HEK293 (cell line): ENCODE data around the gene MYO1C.
A peak's percentile ranks its signal among the peaks of the same experiment; 100 is the strongest.

Experiments
- KLF1 ChIP-seq: fragments of 450-650 bp; formaldehyde crosslinking; IDR thresholded peaks from 2 replicates; pipeline ENCODE4 v1.5.1; 2016; ENCODE audit warnings: missing biosample characterization, missing genetic modification characterization
- KLF7 ChIP-seq: fragments of 450-650 bp; formaldehyde crosslinking; IDR thresholded peaks from 2 replicates; pipeline ENCODE4 v1.5.1; 2016; ENCODE audit warnings: missing biosample characterization, missing genetic modification characterization, borderline replicate concordance
- SCRT1 ChIP-seq: fragments of 450-650 bp; formaldehyde crosslinking; IDR thresholded peaks from 2 replicates; pipeline ENCODE4 v1.5.1; 2016; ENCODE audit warnings: missing biosample characterization, missing genetic modification characterization, borderline replicate concordance
- ZBTB8A ChIP-seq: fragments of 450-650 bp; formaldehyde crosslinking; IDR thresholded peaks from 2 replicates; pipeline ENCODE4 v1.5.1; 2016; ENCODE audit warnings: missing biosample characterization, missing genetic modification characterization
- ZEB2 ChIP-seq: fragments of 450-650 bp; formaldehyde crosslinking; IDR thresholded peaks from 2 replicates; pipeline ENCODE4 v1.5.1; 2016; ENCODE audit warnings: missing biosample characterization, missing genetic modification characterization
- ZFP37 ChIP-seq: fragments of 450-650 bp; formaldehyde crosslinking; IDR thresholded peaks from 2 replicates; pipeline ENCODE4 v1.5.1; 2016; ENCODE audit warnings: missing biosample characterization, missing genetic modification characterization
- ZFP69B ChIP-seq: fragments of 450-650 bp; formaldehyde crosslinking; IDR thresholded peaks from 2 replicates; pipeline ENCODE4 v1.5.1; 2016; ENCODE audit warnings: missing biosample characterization, missing genetic modification characterization
- ZNF133 ChIP-seq: fragments of 450-650 bp; formaldehyde crosslinking; IDR thresholded peaks from 2 replicates; pipeline ENCODE4 v1.5.1; 2016; ENCODE audit warnings: missing biosample characterization, missing genetic modification characterization
- ZNF138 ChIP-seq: fragments of 450-650 bp; formaldehyde crosslinking; IDR thresholded peaks from 2 replicates; pipeline ENCODE4 v1.5.1; 2016; ENCODE audit warnings: missing biosample characterization, missing genetic modification characterization, borderline replicate concordance
- ZNF184 ChIP-seq: fragments of 450-650 bp; IDR thresholded peaks from 2 replicates; pipeline ENCODE4 v1.5.1; 2018; ENCODE audit warnings: missing biosample characterization, mild to moderate bottlenecking, missing genetic modification characterization
- ZNF202 ChIP-seq: fragments of 450-650 bp; formaldehyde crosslinking; IDR thresholded peaks from 2 replicates; pipeline ENCODE4 v1.5.1; 2016; ENCODE audit warnings: missing biosample characterization, missing genetic modification characterization, borderline replicate concordance
- ZNF211 ChIP-seq: fragments of 450-650 bp; formaldehyde crosslinking; IDR thresholded peaks from 2 replicates; pipeline ENCODE4 v1.5.1; 2016; ENCODE audit warnings: low read depth, missing biosample characterization, missing genetic modification characterization
- ZNF366 ChIP-seq: fragments of 450-650 bp; formaldehyde crosslinking; conservative IDR thresholded peaks from 2 replicates; pipeline ENCODE4 v1.5.1; 2016; ENCODE audit warnings: missing biosample characterization, missing genetic modification characterization
- ZNF37A ChIP-seq: fragments of 450-650 bp; IDR thresholded peaks from 2 replicates; pipeline ENCODE4 v1.5.1; 2018; ENCODE audit warnings: missing biosample characterization, missing genetic modification characterization
- ZNF510 ChIP-seq: fragments of 450-650 bp; formaldehyde crosslinking; IDR thresholded peaks from 2 replicates; pipeline ENCODE4 v1.5.1; 2018; ENCODE audit warnings: mild to moderate bottlenecking, missing genetic modification characterization, missing biosample characterization; ENCODE audit not compliant: insufficient replicate concordance
- ZNF514 ChIP-seq: fragments of 450-650 bp; formaldehyde crosslinking; IDR thresholded peaks from 2 replicates; pipeline ENCODE4 v1.5.1; 2016; ENCODE audit warnings: missing biosample characterization, missing genetic modification characterization
- ZNF610 ChIP-seq: fragments of 450-650 bp; formaldehyde crosslinking; IDR thresholded peaks from 2 replicates; pipeline ENCODE4 v1.5.1; 2016; ENCODE audit warnings: missing biosample characterization, missing genetic modification characterization, borderline replicate concordance
- ZNF626 ChIP-seq: fragments of 450-650 bp; sonication (Bioruptor Pico); formaldehyde crosslinking; IDR thresholded peaks from 2 replicates; pipeline ENCODE4 v1.5.1; 2018; ENCODE audit warnings: missing biosample characterization, missing genetic modification characterization, inconsistent platforms
- ZNF837 ChIP-seq: fragments of 450-650 bp; formaldehyde crosslinking; IDR thresholded peaks from 2 replicates; pipeline ENCODE4 v1.5.1; 2016; ENCODE audit warnings: missing biosample characterization, missing genetic modification characterization
- TF ChIP-seq, protein P1 (sequence below): fragments of 450-650 bp; formaldehyde crosslinking; conservative IDR thresholded peaks from 2 replicates; pipeline ENCODE4 v1.5.1; 2016; ENCODE audit warnings: low read depth, missing biosample characterization, missing genetic modification characterization
- TF ChIP-seq, protein P2 (sequence below): fragments of 450-650 bp; formaldehyde crosslinking; IDR thresholded peaks from 2 replicates; pipeline ENCODE4 v1.5.1; 2016; ENCODE audit warnings: missing biosample characterization, missing genetic modification characterization
- TF ChIP-seq, protein P3 (sequence below): fragments of 450-650 bp; formaldehyde crosslinking; optimal IDR thresholded peaks from 2 replicates; pipeline ENCODE3; 2016; ENCODE audit warnings: missing biosample characterization, mild to moderate bottlenecking, missing genetic modification characterization
- TF ChIP-seq, protein P4 (sequence below): fragments of 450-650 bp; formaldehyde crosslinking; IDR thresholded peaks from 2 replicates; pipeline ENCODE4 v1.5.1; 2016; ENCODE audit warnings: missing biosample characterization, missing genetic modification characterization
- TF ChIP-seq, protein P5 (sequence below): fragments of 450-650 bp; formaldehyde crosslinking; IDR thresholded peaks from 2 replicates; pipeline ENCODE4 v1.5.1; 2016; ENCODE audit warnings: missing biosample characterization, missing genetic modification characterization

MYO1C gene

DNA sequence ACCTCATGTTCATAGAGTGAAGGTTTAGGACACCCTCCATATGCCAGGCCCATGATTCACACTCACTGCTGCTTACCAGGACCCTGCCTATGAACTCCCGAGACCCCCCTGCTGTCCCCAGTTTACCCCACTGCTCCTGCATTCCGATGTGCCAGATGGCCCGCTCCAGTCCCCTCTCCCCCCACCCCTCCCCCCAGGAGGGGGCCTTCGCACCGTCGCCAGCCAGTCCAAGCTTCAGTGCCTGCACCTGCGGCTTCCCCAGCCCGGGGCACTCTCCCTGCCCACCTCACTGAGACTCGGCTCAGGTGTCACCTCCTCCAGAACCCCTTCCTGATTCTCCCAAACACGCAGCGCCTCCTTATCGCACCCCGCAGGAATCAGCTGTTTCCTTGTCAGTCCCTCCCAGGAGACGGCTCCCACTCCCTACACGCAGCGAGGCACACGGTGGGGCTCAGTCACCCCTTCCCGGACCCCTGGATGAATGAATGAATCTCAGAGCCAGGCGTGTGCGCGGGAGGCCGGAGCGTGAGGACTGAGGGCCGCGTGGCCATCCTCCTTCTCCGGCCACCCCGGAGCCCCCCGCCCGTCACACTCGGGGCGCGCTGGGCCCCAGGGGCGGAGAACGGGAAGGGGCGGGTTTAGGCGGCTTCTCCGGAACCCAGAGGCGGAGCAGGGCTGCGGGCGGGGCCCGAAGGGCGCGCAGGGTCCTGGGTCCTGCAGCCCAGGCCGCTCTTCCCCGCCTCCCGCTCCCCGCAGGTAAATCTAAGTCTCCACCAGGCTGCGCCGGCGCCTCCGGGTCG, 1.6 kb downstream of the MYO1C start (continued):
- TF ChIP-seq, protein P1, sequence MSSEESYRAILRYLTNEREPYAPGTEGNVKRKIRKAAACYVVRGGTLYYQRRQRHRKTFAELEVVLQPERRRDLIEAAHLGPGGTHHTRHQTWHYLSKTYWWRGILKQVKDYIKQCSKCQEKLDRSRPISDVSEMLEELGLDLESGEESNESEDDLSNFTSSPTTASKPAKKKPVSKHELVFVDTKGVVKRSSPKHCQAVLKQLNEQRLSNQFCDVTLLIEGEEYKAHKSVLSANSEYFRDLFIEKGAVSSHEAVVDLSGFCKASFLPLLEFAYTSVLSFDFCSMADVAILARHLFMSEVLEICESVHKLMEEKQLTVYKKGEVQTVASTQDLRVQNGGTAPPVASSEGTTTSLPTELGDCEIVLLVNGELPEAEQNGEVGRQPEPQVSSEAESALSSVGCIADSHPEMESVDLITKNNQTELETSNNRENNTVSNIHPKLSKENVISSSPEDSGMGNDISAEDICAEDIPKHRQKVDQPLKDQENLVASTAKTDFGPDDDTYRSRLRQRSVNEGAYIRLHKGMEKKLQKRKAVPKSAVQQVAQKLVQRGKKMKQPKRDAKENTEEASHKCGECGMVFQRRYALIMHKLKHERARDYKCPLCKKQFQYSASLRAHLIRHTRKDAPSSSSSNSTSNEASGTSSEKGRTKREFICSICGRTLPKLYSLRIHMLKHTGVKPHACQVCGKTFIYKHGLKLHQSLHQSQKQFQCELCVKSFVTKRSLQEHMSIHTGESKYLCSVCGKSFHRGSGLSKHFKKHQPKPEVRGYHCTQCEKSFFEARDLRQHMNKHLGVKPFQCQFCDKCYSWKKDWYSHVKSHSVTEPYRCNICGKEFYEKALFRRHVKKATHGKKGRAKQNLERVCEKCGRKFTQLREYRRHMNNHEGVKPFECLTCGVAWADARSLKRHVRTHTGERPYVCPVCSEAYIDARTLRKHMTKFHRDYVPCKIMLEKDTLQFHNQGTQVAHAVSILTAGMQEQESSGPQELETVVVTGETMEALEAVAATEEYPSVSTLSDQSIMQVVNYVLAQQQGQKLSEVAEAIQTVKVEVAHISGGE (tag by site-specific recombination) = peak; percentile 53
- TF ChIP-seq ZFP69B (tag by site-specific recombination) (peak; percentile 84), SCRT1 (0 out of 2 replicates have a peak, but pooled peaks have one; percentile 21), KLF7 (tag by site-specific recombination) (peak; percentile 70; the same call in 1 of the 2 replicates), ZNF37A (tag by site-specific recombination) (no peak), ZNF202 (no peak), ZNF514 (tag by site-specific recombination) (no peak), ZNF510 (tag by site-specific recombination) (no peak), ZNF138 (tag by site-specific recombination) (no peak), ZNF133 (tag by site-specific recombination) (no peak), ZEB2 (peak; percentile 48), ZNF837 (tag by site-specific recombination) (no peak), ZNF610 (0 out of 2 replicates have a peak, but pooled peaks have one; percentile 43), ZNF366 (tag by site-specific recombination) (no peak), ZNF626 (tag by site-specific recombination) (no peak), ZNF184 (tag by site-specific recombination) (no peak), ZBTB8A (tag by site-specific recombination) (peak; percentile 94), KLF1 (tag by site-specific recombination) (peak; percentile 82), ZFP37 (no peak), ZNF211 (tag by site-specific recombination) (no peak)
- TF ChIP-seq, protein P2, sequence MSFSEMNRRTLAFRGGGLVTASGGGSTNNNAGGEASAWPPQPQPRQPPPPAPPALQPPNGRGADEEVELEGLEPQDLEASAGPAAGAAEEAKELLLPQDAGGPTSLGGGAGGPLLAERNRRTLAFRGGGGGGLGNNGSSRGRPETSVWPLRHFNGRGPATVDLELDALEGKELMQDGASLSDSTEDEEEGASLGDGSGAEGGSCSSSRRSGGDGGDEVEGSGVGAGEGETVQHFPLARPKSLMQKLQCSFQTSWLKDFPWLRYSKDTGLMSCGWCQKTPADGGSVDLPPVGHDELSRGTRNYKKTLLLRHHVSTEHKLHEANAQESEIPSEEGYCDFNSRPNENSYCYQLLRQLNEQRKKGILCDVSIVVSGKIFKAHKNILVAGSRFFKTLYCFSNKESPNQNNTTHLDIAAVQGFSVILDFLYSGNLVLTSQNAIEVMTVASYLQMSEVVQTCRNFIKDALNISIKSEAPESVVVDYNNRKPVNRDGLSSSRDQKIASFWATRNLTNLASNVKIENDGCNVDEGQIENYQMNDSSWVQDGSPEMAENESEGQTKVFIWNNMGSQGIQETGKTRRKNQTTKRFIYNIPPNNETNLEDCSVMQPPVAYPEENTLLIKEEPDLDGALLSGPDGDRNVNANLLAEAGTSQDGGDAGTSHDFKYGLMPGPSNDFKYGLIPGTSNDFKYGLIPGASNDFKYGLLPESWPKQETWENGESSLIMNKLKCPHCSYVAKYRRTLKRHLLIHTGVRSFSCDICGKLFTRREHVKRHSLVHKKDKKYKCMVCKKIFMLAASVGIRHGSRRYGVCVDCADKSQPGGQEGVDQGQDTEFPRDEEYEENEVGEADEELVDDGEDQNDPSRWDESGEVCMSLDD (tag by site-specific recombination) = peak; percentile 94
- TF ChIP-seq, protein P3, sequence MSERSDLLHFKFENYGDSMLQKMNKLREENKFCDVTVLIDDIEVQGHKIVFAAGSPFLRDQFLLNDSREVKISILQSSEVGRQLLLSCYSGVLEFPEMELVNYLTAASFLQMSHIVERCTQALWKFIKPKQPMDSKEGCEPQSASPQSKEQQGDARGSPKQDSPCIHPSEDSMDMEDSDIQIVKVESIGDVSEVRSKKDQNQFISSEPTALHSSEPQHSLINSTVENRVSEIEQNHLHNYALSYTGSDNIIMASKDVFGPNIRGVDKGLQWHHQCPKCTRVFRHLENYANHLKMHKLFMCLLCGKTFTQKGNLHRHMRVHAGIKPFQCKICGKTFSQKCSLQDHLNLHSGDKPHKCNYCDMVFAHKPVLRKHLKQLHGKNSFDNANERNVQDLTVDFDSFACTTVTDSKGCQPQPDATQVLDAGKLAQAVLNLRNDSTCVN = peak; percentile 69
- TF ChIP-seq, protein P4, sequence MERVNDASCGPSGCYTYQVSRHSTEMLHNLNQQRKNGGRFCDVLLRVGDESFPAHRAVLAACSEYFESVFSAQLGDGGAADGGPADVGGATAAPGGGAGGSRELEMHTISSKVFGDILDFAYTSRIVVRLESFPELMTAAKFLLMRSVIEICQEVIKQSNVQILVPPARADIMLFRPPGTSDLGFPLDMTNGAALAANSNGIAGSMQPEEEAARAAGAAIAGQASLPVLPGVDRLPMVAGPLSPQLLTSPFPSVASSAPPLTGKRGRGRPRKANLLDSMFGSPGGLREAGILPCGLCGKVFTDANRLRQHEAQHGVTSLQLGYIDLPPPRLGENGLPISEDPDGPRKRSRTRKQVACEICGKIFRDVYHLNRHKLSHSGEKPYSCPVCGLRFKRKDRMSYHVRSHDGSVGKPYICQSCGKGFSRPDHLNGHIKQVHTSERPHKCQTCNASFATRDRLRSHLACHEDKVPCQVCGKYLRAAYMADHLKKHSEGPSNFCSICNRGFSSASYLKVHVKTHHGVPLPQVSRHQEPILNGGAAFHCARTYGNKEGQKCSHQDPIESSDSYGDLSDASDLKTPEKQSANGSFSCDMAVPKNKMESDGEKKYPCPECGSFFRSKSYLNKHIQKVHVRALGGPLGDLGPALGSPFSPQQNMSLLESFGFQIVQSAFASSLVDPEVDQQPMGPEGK = peak; percentile 91
- TF ChIP-seq, protein P5, sequence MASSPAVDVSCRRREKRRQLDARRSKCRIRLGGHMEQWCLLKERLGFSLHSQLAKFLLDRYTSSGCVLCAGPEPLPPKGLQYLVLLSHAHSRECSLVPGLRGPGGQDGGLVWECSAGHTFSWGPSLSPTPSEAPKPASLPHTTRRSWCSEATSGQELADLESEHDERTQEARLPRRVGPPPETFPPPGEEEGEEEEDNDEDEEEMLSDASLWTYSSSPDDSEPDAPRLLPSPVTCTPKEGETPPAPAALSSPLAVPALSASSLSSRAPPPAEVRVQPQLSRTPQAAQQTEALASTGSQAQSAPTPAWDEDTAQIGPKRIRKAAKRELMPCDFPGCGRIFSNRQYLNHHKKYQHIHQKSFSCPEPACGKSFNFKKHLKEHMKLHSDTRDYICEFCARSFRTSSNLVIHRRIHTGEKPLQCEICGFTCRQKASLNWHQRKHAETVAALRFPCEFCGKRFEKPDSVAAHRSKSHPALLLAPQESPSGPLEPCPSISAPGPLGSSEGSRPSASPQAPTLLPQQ (tag by site-specific recombination) = peak; percentile 78
